ENCODE measurements around the gene MPST. TPM values are rescaled to one million over a fixed set of nuclear protein-coding genes. Genes with fewer than 3 reads are reported as not detected.

Gene MPST
- total RNA-seq, 2 experiments from 2014 or later = 1.7 to 1.8 TPM

DNA sequence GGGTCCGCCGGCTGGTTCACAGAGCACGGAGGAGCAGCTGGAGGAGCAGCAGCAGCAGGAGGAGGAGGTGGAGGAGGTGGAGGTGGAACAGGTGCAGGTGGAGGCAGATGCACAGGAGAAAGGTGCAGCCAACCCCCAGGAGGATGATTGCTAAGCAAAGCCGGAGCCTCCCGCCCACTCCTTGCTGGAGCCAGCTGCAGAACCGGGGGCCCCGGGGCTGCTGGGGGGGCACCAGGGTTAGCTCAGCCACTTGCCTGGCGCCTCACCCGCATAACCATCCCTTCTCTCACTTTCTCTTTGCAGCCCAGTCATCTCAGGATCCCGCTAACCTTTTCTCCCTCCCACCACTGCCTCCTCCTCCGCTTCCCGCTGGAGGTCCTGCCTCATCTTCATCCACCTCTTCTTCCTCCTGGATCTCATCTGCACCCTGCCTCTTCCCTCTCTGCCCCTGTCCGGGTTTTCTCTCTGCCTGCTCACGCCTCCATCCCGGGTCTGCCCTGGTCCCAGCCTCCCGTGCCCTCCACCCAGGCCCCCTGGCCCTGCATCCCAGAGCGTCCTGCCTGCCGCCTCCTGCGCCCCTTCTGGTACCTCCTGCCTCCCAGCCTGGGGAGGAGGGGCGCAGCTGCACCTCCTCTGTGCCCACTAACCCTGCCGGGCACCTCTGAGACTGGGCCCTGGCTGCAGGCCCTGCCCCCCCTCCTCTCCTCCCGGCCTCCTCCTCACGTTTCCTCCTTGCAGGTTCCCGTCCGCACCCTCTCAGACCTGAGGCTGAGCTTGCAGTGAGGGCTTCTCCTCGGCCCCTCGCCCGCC lies 41.5 kb downstream of the MPST start:
- CTCF ChIA-PET = interaction anchor here (1.2 kb wide), 1 partner anchor 198 kb away, joined by 3 read pairs; no protein-coding TSS in a partner anchor
- peaks cover 28% of the 10 kb centered on the region for H3K36me3 ChIP-seq (ENCODE audit: insufficient read depth, low read length)
- no peak overlapping the region for H3K27ac ChIP-seq (ENCODE audit: low read depth in 1 of 2, low read length in 2 of 2)
- H3K4me1 Mint-ChIP-seq (ENCODE audit: low read depth) = peaks cover 6% of the 10 kb centered on the region
- H3K9me3 Mint-ChIP-seq = no peaks in the 10 kb centered on the region
- H3K9me3 ChIP-seq (ENCODE audit: control insufficient read depth in 1 of 2, insufficient read depth in 1 of 2, low read length in 2 of 2) = no peaks in the 10 kb centered on the region
- H3K27me3 Mint-ChIP-seq = no peaks in the 10 kb centered on the region
- H3K27me3 ChIP-seq (ENCODE audit: control insufficient read depth in 1 of 2, insufficient read depth in 2 of 2, low read length in 2 of 2) = no peaks in the 10 kb centered on the region
- ATAC-seq (ENCODE audit: poor library complexity) = no peak
- no peak overlapping the region for H3K27ac Mint-ChIP-seq
- no peak overlapping the region for H3K4me3 Mint-ChIP-seq
- intact Hi-C loops (cut with DNase I, micrococcal nuclease) = no loop called here
- DNase-seq = no peak
- H3K4me3 ChIP-seq (ENCODE audit: low read length) = no peak overlapping the region
- POLR2A ChIA-PET = no interaction called here
- H3K4me1 ChIP-seq (ENCODE audit: insufficient read depth, low read length) = peaks cover 21% of the 10 kb centered on the region
- peaks cover 19% of the 10 kb centered on the region for H3K36me3 Mint-ChIP-seq (ENCODE audit: low read depth)
- TF ChIP-seq, protein P1, sequence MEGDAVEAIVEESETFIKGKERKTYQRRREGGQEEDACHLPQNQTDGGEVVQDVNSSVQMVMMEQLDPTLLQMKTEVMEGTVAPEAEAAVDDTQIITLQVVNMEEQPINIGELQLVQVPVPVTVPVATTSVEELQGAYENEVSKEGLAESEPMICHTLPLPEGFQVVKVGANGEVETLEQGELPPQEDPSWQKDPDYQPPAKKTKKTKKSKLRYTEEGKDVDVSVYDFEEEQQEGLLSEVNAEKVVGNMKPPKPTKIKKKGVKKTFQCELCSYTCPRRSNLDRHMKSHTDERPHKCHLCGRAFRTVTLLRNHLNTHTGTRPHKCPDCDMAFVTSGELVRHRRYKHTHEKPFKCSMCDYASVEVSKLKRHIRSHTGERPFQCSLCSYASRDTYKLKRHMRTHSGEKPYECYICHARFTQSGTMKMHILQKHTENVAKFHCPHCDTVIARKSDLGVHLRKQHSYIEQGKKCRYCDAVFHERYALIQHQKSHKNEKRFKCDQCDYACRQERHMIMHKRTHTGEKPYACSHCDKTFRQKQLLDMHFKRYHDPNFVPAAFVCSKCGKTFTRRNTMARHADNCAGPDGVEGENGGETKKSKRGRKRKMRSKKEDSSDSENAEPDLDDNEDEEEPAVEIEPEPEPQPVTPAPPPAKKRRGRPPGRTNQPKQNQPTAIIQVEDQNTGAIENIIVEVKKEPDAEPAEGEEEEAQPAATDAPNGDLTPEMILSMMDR (IDR thresholded peaks at IDR 0.05) = no peak

DNA sequence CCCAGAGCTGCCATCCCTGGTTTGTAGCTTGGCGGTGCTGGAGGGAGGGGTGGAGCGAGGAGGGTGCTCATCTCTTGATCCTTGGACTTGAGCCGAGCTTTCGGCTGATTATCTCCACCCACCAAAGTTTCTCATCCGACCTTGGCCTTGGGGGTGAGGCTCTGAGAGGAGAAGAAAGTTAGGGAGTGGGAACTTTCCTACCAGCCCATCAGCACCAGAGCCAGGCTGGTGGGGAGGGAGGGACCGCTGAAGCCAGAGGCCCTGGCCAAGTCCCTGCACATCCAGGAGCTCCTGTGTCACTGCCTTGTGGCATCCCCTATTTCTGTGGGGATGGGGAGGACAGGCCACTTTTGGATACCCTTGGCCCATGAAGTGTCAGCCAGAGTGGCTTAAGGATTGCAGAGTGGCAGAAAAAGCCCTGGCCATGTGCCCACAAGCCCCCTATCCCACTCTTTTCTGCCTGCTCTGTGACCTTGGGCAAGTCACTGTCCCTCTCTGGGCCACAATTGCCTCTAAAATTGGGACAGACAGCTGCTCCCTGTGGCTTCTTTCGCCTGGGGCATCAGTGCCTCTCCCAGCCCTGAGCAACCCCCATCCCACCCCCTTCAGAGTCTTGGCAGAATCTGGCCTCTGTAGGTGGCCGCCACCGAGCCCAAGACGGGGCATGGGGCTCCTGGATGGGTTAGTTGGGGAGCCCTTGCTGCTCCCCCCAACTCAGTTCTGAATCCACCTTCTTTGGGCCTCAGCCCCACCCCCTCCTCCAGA lies 42.3 kb downstream of the MPST start:
- CTCF ChIA-PET = interaction anchor here (1.2 kb wide), 1 partner anchor 198 kb away, joined by 3 read pairs; no protein-coding TSS in a partner anchor

DNA sequence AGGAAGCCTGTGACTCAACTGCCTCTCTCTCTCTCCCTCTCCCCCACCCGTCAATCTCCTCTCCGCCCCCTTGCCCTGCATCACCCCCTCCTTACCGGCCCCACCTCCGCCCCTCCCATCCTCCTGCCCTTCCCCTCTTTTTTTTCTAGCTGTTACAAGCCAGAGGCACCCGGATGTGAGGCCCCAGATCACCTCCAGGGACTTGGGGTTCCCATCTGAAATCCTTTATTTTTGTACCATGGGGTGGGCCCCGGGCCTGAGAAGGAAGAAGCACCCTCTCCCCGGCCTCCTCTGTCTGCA lies 42.8 kb downstream of the MPST start:
- no peaks in the 10 kb centered on the region for H3K9me3 ChIP-seq (ENCODE audit: control insufficient read depth in 1 of 2, insufficient read depth in 1 of 2, low read length in 2 of 2)

More for the DNA sequence above, 42.3 kb downstream of the MPST start:
- no peaks in the 10 kb centered on the region for H3K9me3 Mint-ChIP-seq
- no peak for DNase-seq
- Histone ChIP-seq H3K4me1 (ENCODE audit: insufficient read depth, low read length) (peaks cover 21% of the 10 kb centered on the region), H3K4me3 (ENCODE audit: low read length) (no peak overlapping the region), H3K27ac (ENCODE audit: low read depth in 1 of 2, low read length in 2 of 2) (no peak overlapping the region), H3K27me3 (ENCODE audit: control insufficient read depth in 1 of 2, insufficient read depth in 2 of 2, low read length in 2 of 2) (no peaks in the 10 kb centered on the region), H3K36me3 (ENCODE audit: insufficient read depth, low read length) (peaks cover 24% of the 10 kb centered on the region), H3K9me3 (ENCODE audit: control insufficient read depth in 1 of 2, insufficient read depth in 1 of 2, low read length in 2 of 2) (no peaks in the 10 kb centered on the region)
- H3K4me1 Mint-ChIP-seq (ENCODE audit: low read depth) = peaks cover 6% of the 10 kb centered on the region
- H3K4me3 Mint-ChIP-seq = no peak overlapping the region
- peaks cover 15% of the 10 kb centered on the region for H3K36me3 Mint-ChIP-seq (ENCODE audit: low read depth)
- TF ChIP-seq, protein P1 (IDR thresholded peaks at IDR 0.05) = no peak
- no peaks in the 10 kb centered on the region for H3K27me3 Mint-ChIP-seq
- ATAC-seq (ENCODE audit: poor library complexity) = no peak
- no peak overlapping the region for H3K27ac Mint-ChIP-seq
- intact Hi-C loops (cut with DNase I, micrococcal nuclease) = no loop called here
- POLR2A ChIA-PET = no interaction called here

More for the DNA sequence above, 42.8 kb downstream of the MPST start:
- ATAC-seq (ENCODE audit: poor library complexity) = no peak
- Mint-ChIP-seq H3K36me3 (ENCODE audit: low read depth) (peaks cover 12% of the 10 kb centered on the region), H3K9me3 (no peaks in the 10 kb centered on the region), H3K27me3 (no peaks in the 10 kb centered on the region), H3K4me3 (no peak overlapping the region), H3K4me1 (ENCODE audit: low read depth) (peaks cover 6% of the 10 kb centered on the region), H3K27ac (no peak overlapping the region)
- no peak overlapping the region for H3K4me3 ChIP-seq (ENCODE audit: low read length)
- intact Hi-C loops (cut with DNase I, micrococcal nuclease) = no loop called here
- no peak for DNase-seq
- POLR2A ChIA-PET = no interaction called here
- TF ChIP-seq, protein P1 (IDR thresholded peaks at IDR 0.05) = no peak
- CTCF ChIA-PET = no interaction called here
- no peak overlapping the region for H3K27ac ChIP-seq (ENCODE audit: low read depth in 1 of 2, low read length in 2 of 2)
- peaks cover 19% of the 10 kb centered on the region for H3K36me3 ChIP-seq (ENCODE audit: insufficient read depth, low read length)
- H3K4me1 ChIP-seq (ENCODE audit: insufficient read depth, low read length) = peaks cover 21% of the 10 kb centered on the region
- H3K27me3 ChIP-seq (ENCODE audit: control insufficient read depth in 1 of 2, insufficient read depth in 2 of 2, low read length in 2 of 2) = no peaks in the 10 kb centered on the region

Data from CD4-positive, alpha-beta T cell (primary cell).